NCI-H2196 (cell line): ENCODE data around the gene CRACDL.

Source experiments
- DNase-seq: peaks from one replicate; lab custom pipeline; 2025; ENCODE audit not compliant: unreplicated experiment; lab: John Stamatoyannopoulos, UW

The CRACDL gene

DNA sequence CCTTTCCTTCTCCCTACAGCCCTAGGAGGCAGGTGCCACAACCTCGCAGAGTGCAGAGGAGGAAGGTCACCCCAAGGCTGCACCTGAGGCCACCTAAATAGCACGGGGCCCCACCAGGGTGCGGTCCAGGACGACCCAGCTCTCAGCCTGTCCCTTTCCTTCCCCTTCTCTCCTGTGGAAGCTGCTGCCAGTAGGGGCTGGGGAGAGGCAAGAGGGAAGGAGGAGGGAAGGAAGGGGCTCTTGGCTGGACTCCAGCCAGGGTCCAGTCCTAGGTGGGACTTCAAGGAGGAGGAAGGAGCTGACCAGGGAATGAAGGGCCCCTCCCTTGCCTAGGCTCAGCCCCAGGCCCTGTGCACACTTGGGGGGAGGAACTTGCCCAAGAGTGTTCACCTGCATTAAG, 11.1 kb downstream of the CRACDL start:
- DNase-seq, result no peak

DNA sequence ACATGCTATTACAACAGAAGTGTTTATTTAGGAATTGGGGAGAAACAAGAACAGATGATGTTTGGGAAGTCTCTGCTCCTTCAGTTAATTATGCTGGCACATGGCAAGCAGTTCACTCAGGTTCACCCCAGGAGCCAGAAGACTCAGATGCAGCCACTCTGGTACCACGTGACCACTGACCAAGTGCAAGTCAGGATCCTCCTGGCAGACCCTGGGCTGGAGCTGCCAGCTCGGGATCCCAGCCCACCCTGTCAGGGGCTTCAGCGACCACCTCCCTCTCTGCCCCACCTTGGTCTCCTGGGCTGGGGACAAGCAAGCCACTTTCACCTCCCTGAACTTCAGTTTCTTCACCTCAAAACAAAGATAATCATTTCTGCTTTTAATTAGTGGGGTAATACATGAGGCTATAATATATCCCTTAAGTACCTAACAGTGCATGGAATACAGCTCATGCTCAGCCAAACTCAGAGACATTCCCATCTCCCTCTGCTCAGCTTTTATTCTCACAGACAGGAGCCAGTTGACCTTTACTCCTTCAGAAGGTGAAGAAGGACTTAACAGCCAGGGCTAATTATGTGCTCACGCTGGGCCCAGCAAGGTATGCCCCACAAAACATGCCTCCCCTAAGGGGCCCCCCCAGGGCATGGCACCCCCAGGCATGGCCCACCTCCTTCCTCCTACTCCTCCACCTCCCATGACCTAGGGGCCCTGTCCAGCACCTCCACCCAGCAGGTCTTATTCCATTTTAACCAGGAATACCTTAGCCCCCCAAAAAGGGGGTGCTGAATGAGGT, 11.8 kb downstream of the CRACDL start:
- DNase-seq, result no peak

DNA sequence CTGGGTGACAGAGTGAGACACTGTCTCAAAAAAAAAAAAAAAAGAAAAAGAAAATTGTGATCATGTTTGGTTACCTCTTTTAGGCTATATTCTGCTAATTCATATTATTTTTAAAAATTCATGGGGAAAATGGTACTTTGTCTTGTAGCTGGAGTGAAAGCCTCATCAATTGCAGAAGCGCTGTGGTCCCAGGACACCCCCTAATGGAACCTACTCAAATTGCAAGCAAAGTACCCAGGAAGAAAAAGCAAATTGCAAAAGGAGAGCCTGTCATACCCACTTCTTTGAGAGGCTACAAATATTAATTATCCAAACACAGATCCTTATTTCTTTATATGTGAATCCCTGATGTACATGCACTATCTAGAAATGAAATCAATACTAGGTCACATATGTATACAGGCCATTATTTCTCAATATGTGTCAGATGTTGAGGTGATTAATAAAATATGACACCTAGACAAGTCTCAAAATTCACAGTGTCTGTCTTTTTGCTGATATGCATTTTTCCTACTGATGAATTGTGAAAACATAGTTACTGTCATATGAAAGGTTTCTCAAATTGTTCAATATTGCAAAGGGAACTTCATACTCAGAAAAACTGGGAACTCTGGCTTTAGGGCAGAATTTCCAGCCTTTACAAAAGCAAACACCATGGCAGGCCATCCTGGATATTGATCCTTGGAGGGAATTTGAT, 12.6 kb downstream of the CRACDL start:
- DNase-seq, result no peak

DNA sequence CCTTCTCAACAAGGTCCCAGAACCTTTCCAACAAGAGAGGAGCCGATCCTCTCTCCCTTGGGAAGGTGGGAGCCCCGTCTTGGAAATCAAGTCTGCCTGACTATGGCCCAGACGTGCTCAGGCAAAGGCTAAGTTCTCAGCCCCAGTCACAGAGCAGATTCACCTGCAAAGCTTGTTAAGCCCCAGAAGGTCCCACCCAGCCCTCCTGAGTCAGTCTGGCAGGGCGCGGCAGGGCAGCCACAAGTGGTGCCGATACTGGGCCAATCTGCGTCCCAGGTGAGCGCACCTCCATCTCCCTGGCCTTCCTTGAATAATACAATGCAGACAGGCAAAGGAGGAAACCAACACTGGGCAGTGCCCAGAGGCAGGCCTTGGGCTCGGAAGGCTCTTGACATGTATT, 15.0 kb downstream of the CRACDL start:
- DNase-seq, result no peak

DNA sequence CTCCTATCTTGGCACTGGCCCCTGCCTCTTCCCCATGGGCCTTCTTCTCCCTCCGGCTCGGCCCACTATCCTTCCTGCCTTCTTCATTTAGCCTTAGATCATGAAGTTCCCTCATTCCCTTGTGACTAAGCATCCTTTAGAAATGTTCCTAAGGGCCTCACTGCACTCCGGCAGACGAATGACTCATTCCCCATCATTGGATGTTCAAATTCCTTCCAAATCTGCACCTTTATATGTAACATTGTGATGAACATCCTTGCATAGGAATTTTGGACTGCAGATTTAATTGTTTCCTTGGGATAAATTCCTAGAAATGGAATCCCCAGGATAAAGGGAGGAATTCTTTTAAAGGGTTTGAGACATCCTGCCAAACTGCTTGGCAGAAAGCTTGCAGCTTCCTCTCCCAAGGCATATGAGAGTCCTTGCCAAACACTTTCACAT, 19.0 kb downstream of the CRACDL start:
- peak; percentile 20 for DNase-seq

DNA sequence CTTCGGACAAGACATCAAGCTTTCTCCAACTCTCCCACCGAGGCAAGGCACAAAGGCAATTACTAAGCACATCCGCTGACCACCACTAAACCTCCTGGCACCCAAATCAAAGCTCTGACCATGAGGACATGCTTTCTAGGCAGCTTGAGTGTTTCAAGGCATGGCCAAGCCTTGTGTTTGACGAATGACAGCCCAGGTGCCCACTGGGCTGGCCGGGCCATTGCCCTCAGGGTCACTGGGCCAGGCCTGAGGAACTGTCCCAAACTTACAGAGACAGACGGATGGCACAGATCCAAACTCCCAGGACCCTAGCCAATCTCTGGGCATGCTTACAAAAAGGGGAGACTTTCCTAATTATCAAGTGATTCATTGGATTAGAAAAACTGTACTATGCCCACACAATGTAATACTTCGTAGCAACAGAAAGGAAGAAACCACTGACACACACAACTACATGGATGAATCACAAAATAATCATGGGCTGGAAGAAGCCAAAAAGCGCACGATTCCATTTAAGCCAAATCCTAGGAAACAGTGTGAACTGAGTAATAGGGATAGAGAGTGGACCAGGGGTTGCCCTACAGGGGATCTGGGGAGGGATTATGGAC, 20.2 kb downstream of the CRACDL start:
- no peak for DNase-seq

DNA sequence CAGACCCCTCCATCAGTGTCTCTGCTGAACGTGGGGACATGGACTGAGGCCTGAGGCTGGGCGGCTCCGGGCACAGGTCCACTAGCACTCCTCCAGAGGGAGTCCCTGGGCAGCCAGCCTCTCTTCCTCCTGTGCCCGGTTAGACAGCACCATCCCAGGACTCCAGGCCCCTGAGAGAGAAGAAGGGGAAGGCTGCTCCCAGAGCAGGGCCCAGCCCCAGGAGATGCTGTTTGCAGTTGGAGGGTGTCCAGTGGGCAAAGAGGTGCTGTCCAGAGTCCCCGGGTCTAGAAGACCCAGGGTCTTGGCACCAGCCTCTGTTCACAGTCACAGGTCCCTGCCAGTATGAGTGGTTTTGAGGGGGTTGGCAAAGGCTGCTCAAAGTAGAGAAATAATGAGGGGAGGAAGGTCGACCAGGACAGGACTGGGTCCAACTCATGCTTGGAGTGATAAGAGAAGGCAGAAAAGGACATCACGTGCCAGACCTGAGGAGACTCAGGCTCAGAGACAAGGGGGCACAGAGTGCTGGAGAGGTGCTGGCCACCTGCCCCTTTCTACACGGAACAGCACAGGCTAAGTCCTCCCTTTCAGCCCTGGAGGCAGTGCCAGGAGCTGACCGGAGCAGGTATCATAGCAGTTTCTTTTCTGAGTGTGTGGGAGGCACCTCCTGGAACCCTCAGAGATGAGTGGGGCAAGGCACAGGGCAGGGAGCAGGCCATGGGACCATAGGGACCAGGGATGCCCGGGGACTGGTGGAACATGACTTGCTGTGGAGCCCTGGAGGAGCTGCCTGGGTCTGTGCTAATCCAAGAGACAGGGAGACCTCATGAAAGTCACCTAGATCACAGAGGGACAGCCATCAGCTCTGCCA, 21.1 kb downstream of the CRACDL start:
- peak; percentile 78 for DNase-seq

DNA sequence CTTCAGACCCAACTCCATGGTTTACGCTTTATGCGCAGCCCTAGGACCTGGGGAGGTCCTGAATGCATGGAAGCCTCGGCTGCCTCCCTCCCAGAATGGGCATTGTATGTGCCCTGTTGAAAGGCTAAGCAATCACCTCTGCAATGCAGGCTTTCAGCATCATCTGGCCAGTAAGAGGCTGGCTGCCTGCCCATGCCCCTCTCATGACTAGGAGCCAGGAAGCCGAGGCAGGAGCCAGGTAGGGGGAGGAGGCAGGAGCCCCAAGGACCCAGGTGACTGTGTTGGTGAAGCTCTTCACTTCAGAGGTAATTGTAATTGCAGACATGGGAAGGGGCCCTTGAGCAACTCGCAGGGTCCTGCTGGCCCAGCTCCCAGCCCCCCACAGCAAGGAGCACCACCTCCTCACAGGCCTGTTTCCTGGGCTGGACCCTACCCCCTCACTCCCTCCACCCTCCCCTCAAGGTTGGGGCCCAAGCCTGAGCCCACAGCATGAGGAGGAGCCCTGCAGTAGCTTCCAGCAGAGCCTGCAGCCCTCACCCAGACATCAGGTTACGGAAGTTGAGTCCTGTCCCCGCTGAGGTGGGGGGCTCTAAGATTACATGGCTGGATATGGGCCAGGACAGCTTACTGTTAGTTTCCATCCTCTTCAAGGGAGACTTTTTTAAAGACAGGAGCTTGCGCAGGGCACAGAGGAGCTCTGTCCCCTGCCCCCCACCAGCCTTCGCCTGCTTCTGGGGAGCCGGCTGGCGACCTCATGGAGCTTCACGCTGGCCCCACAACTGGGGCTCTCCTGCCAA, 21.9 kb downstream of the CRACDL start:
- DNase-seq, result peak; percentile 93

DNA sequence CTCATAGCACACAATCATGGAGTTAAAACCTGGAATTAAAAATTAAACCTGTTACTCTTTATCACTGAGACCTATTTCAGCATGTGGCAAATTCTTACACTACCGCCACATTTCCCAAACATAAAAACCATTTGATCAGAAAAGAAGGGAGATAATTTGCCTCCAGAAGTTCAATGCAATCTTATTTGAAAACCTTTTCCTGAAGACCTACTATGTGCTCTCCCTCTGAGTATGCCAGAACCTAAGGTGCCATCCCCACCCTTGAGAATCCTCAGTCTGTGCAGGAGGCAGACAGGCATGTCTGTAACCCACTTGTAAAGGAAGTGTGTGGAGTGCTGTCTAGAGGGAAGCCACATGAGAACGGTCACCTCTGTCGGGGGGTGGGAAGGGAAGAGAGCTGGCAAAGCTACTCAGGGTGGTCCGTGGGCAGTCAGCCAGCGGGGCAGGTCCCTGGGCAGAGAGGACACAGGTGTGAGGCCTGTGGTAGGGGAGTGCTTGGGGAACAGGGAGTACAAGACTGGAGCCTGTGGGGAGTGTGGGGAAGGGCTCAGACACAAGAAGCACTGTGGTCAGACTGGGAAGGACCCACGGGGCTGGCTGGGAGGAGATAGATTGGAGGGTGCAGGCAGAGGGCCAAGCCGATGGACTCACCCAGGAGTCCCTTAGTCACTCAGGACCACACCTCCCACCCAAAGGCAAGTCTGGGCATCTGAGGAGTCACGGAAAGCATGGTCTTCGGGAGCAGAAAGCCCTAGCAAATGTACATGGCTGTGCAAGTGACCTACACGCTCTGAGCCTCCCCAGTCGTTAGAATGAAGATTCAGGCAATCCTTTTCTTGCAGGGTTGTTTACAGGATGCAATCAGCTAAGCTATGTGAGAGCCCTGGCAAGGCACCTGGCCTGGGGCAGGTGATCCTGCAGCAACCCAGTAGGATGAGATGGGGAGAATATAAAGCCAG, 22.8 kb downstream of the CRACDL start:
- DNase-seq, result no peak

DNA sequence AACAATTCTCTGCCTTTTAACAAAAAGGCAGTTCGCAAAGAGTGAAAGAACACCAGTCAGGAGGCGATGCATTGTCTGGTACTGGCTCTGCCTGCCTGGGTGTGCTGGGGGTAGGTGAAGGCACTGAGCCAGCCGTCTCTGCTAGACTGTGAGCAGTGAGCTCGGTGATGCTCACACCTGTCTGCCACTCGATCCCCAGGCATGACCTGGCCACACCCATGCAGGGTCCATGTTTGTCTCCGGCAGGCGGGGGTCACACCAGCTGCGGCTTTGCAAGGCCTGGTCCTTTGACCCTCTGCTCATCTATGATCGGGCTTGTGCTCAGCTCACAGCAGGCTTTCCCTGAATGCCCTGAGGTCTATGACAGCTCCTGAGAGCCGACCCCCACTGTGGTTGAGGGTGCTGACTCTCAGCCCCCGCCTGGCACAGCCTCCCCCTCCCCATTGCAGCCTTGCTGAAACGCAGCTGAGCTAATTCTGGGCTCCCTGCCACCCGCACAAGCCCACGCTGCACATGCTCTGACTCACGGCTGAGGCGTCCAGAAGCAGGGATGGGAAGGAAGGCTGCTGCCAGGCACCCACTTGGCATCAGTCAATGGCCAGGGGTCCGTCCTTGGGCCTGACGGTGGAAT, 23.7 kb downstream of the CRACDL start:
- peak; percentile 95 for DNase-seq

DNA sequence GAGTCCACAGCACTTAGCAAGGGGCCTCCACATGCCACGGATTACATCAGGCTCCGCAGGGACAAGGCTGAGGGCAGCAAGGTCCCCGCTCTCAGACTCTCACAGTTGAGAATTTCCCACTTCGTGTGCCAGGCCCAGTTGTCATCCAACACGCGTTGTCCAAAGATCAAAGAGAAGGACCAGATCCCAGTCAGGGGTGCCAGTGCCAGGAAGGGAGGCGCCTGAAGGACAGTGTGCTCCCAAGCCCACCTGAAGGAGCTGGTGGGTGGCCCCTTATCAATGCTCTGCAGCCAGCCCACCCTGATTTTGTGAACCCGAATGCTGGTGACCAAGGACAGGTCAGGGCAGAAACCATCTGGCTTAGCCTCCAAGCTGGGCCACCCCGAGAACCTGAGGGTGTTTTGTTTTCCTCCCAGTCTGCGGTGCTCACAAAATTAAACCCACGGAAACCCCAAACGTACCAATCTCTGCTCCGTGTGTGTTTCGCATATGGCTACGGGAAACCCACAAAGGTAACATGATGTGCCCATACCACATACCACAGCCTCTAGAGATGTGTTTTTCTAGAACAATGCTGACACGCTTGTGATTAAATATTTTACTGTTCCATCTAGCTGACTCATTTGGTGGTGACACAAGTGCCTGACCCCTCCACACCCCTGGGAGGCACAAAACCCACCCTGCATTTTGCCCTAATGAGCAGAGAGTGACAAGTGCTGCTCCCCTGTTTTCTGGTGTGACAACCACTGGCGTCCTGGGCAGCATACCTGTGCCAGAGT, 24.5 kb downstream of the CRACDL start:
- no peak for DNase-seq

DNA sequence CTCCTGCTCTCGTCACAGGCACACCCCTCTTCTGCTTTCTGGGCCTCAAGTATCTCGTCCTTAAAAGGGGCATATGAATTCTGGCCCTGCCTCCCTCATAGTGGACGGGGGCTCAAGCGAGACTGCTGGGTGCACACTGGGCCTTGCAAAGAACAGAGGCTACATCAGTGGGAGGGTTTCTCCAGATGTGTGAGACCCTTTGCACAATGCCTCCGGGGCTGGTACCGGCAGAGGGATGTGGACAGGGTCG, 25.0 kb downstream of the CRACDL start:
- no peak for DNase-seq

DNA sequence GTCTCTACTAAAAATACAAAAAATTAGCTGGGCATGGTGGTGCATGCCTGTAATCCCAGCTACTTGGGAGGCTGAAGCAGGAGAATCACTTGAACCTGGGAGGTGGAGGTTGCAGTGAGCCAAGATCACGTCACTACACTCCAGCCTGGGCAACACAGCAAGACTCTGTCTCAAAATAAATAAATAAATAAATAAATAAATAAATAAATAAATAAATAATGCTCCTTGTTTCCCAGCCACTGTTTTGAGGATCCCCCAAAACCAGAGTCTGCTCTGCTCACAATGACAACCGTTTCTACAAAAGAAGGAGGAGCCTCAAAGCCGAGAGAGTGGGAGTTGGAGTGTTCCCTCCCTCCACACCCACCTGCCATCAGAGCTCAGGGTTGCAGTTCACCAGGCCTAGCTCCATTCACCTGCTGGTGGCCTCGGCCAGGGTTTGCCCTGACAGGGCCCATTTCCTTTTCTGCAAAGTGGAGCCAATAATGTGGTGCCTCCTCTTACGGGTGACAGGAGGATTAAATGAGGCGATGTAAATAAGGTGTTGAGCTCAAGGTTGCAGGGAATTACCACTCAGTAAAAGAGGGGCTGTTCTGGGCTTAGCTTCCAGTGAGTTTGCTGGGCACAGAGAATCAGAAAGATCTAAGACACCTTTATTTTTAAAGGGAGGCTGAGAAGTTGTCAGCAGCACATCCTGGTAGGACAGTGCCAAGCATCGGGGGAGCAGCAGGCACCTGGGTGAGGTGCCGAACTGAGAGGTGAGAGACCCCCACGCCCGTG, 25.5 kb downstream of the CRACDL start:
- DNase-seq, result no peak

DNA sequence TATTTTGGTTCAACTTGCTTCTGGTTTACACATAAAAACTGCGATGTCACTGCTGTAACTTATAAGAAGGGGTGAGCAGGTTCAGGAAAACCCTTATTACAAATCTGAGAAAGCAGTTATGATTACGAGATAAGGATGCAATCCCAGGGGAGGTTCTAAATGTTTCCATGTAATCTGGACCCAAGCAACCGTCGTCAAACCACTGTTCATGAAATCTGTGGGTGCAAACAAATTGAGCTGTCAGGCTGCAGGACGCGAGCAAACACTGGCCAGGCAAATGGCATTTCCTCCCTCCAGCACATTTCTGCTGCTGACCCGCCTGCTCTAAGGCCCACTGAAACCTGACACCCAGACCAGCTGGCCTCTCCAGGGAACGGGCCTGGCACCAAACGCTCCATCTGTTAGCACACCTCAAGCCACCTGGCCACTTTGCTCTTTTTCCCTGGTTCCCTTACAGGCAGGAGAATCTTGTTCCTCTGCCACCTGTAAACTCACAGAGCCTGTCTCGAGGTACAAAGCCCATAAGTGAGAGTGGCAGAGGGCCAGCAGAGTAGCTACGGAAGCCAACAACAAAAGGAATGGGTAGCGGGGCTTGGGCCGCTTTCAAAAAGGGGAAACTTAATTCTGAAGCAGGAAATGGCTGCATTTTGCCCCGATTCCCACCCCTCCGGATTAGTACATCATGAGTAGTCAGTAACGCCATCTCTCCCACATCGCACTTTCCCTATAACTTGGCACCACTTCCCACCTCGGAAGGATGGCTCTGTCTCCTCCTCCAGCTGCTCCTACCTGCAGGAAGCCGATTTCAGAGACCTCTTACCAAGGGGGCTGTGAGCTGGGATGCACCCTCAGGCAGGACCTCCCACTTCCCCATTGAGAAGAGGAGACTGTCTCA, 26.5 kb downstream of the CRACDL start:
- peak; percentile 97 for DNase-seq

DNA sequence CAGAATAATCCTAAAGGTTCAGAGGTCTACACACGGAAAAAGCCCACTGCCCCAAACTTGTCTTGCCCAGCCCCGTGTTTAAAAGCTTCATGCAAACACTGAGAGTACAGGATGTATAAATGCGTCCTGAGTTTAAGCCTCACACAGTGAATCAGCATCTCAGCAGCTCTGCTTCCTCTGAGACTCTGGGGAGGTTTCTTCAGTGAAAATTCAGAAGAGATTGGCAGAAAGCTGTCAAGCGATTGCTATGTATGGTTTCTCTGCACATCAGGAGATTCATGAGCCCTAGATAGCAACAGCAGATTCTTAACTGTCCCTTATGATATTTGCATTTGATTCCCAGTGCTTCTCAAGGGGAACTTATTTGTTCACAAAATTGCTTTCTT, 27.1 kb downstream of the CRACDL start:
- DNase-seq, result no peak
